G401 (cell line): ENCODE results near the gene KCTD5. TPM values are rescaled to one million over a fixed set of nuclear protein-coding genes. Genes with fewer than 3 reads are reported as not detected.
"Not testable (repeated sequence)": the region's sequence is repeated elsewhere in the genome, so short reads cannot be mapped to it uniquely, and the experiment has no call there.

Source experiments
- DNase-seq: peaks from one replicate; pipeline ENCODE4 v3.0.0-alpha.2; 2015; ENCODE audit warnings: low spot score
- in situ Hi-C: cut with HindIII; loops from 2 replicates; pipeline ENCODE4 v1.10.0; 2016; ENCODE audit warnings: low sequenced_read_pairs, mixed read lengths
- total RNA-seq: library from RNA; depleted of rRNA; stranded (reverse); fragments of >200 nt; shearing (Covaris generic); gene quantifications from 2 replicates; pipeline ENCODE4 v1.2.3, GENCODE V29; 2014; rRNA removed

Gene KCTD5
- total RNA-seq = 88.2 and 89.7 TPM in 2 replicates

- peak; percentile 96 for DNase-seq
- in situ Hi-C loops = no loop called here
Measured at GRCh38 chr16:2682209-2683021, at the start of gene KCTD5. Gene KCTD5 (plus strand): TSS chr16:2682523. CDS start chr16:2682549, 26 bp downstream.

- DNase-seq, in situ Hi-C loops: not testable (repeated sequence)
Measured at GRCh38 chr16:2639071-2639721, 43.1 kb upstream of the KCTD5 start.

GRCh38 chr16:2639722-2640072 lies 42.6 kb upstream of the KCTD5 start:
- in situ Hi-C loops, DNase-seq: not testable (repeated sequence)

GRCh38 chr16:2642561-2642960 lies 39.8 kb upstream of the KCTD5 start:
- DNase-seq, in situ Hi-C loops: not testable (repeated sequence)

- DNase-seq, in situ Hi-C loops: not testable (repeated sequence)
Measured at GRCh38 chr16:2644754-2645453, 37.4 kb upstream of the KCTD5 start.

GRCh38 chr16:2651268-2651871 lies 31.0 kb upstream of the KCTD5 start:
- in situ Hi-C loops, DNase-seq: not testable (repeated sequence)

- DNase-seq, in situ Hi-C loops: not testable (repeated sequence)
Measured at GRCh38 chr16:2653915-2654314, 28.4 kb upstream of the KCTD5 start.

GRCh38 chr16:2654949-2655348 lies 27.4 kb upstream of the KCTD5 start:
- in situ Hi-C loops, DNase-seq: not testable (repeated sequence)

- no peak for DNase-seq
Measured at GRCh38 chr16:2656985-2657384, 25.3 kb upstream of the KCTD5 start.

GRCh38 chr16:2657803-2658202 lies 24.5 kb upstream of the KCTD5 start:
- DNase-seq, in situ Hi-C loops: not testable (repeated sequence)

More at GRCh38 chr16:2656985-2657384, 25.3 kb upstream of the KCTD5 start:
- in situ Hi-C loops = no loop called here

- in situ Hi-C loops = not testable (repeated sequence)
Measured at GRCh38 chr16:2659560-2659959, 22.8 kb upstream of the KCTD5 start.

GRCh38 chr16:2660014-2660662 lies 22.2 kb upstream of the KCTD5 start:
- DNase-seq, in situ Hi-C loops: not testable (repeated sequence)

More at GRCh38 chr16:2659560-2659959, 22.8 kb upstream of the KCTD5 start:
- not testable (repeated sequence) for DNase-seq

- in situ Hi-C loops = not testable (repeated sequence)
- peak; percentile 38 for DNase-seq
Measured at GRCh38 chr16:2660755-2661373, 21.5 kb upstream of the KCTD5 start.

GRCh38 chr16:2663553-2664546 lies 18.5 kb upstream of the KCTD5 start:
- no peak for DNase-seq
- in situ Hi-C loops = no loop called here

GRCh38 chr16:2664574-2664982 lies 17.7 kb upstream of the KCTD5 start:
- in situ Hi-C loops = no loop called here
- DNase-seq = no peak

- in situ Hi-C loops, DNase-seq: not testable (repeated sequence)
Measured at GRCh38 chr16:2666671-2667070, 15.7 kb upstream of the KCTD5 start.

GRCh38 chr16:2669587-2669986 lies 12.7 kb upstream of the KCTD5 start:
- in situ Hi-C loops, DNase-seq: not testable (repeated sequence)
